A549 (cell line): ENCODE measurements around the gene HCST.

Experiments
- CHD2 ChIP-seq: fragments of 150-350 bp; IDR thresholded peaks from 2 replicates; pipeline ENCODE4 v1.6.1; 2014; ENCODE audit warnings: low read length; ENCODE audit not compliant: partially characterized antibody
- CTCF ChIP-seq: fragments of >200 bp; sonication (Bioruptor Twin); formaldehyde crosslinking; IDR thresholded peaks from 3 replicates; pipeline ENCODE4 v1.5.1; 2016
- EP300 ChIP-seq, 2 experiments: fragments of >200 bp; sonication (Bioruptor Twin); formaldehyde crosslinking; IDR thresholded peaks; 2 replicates in 1 of 2; 3 replicates in 1 of 2; pipeline ENCODE4 v1.6.1; 2016 to 2017
- NPAS2 ChIP-seq: fragments of 250-450 bp; sonication (Bioruptor Pico); IDR thresholded peaks from 2 replicates; pipeline ENCODE4 v1.8.0; 2022; ENCODE audit warnings: mild to moderate bottlenecking, moderate library complexity, borderline replicate concordance
- POLR2A ChIP-seq: IDR thresholded peaks from 2 replicates; pipeline ENCODE4 v1.6.1; 2012; ENCODE audit warnings: mild to moderate bottlenecking, low read length
- RAD21 ChIP-seq, 2 experiments: fragments of >200 bp in 1 of 2; sonication (Bioruptor Twin) in 1 of 2; formaldehyde crosslinking in 1 of 2; IDR thresholded peaks in 1 of 2; conservative IDR thresholded peaks in 1 of 2; 2 replicates in 1 of 2; 3 replicates in 1 of 2; pipeline ENCODE4 v1.6.1; 2012 to 2018; ENCODE audit warnings: inconsistent platforms in 1 of 2
- RCOR1 ChIP-seq: fragments of 150-350 bp; IDR thresholded peaks from 2 replicates; pipeline ENCODE4 v1.6.1; 2014; ENCODE audit warnings: antibody characterized with exemption, low read length, low read depth

GRCh38 chr19:35853038-35853756 is 49.1 kb upstream of the HCST start:
- TF ChIP-seq NPAS2 (CRISPR knock-in tag) = no peak
- no peak for TF ChIP-seq EP300 (IDR thresholded peaks at IDR 0.05)
- no peak for TF ChIP-seq CHD2
- TF ChIP-seq RCOR1 = no peak
- TF ChIP-seq RAD21 (conservative IDR thresholded peaks at IDR 0.05 in 1 of 2, IDR thresholded peaks at IDR 0.05 in 1 of 2) = no peak
- TF ChIP-seq CTCF = no peak
- TF ChIP-seq POLR2A = no peak
